K562 (cell line): ENCODE data around the gene ANO6. TPM values are rescaled to one million over a fixed set of nuclear protein-coding genes. Genes with fewer than 3 reads are reported as not detected.

Experiments
- ATAC-seq: fragments of 200-7000 bp; cut with Tn5 transposase; 3 replicates; pipeline ENCODE4 v1.9.1; 2020; ENCODE audit warnings: moderate library complexity
- BruUV-seq: library from RNA; stranded (reverse); fragments of 400-500 nt; replicated peaks from 2 replicates; lab custom pipeline; 2021; lab: Mats Ljungman, UMichigan
- CTCF ChIA-PET: fragments of 300-600 bp; formaldehyde crosslinking; extraction: SDS; loops from one replicate; lab custom pipeline; 2021; ENCODE audit warnings: low intra/inter-chr PET ratio; lab: Yijun Ruan, JAX
- POLR2A ChIA-PET: fragments of 300-600, 350-650 bp; sonication (Branson Sonifier 250); formaldehyde crosslinking; extraction: SDS; loops from one replicate; lab custom pipeline; 2021; ENCODE audit warnings: antibody characterized with exemption, inconsistent platforms; lab: Yijun Ruan, JAX
- DNase-seq, 4 experiments: peaks; one replicate each; pipeline versions ENCODE4 v3.0.0 to v3.0.0-alpha.2; 2011 to 2018; ENCODE audit warnings: low spot score in 3 of 4, mixed read lengths in 3 of 4; ENCODE audit errors: extremely low read depth in 1 of 4
- FAIRE-seq: peaks from 2 replicates; lab custom pipeline; 2011; peaks lifted over from hg19 to GRCh38; lab: Jason Lieb, UNC
- H2AFZ ChIP-seq: 2 replicates; pipeline ENCODE4 v1.6.0; 2011; ENCODE audit warnings: low read depth, low read length, control low read depth, inconsistent platforms
- H3K27ac ChIP-seq: fragments of 200-600 bp; 3 replicates; pipeline ENCODE4 v1.8.0; 2011; ENCODE audit warnings: low read depth, mild to moderate bottlenecking, control low read depth, inconsistent platforms, low read length, moderate library complexity, mixed read lengths; ENCODE audit errors: extremely low read depth
- H3K27me3 ChIP-seq, 2 experiments: fragments of 300-600 bp in 1 of 2; 2 replicates in 1 of 2; 3 replicates in 1 of 2; pipeline versions ENCODE4 v1.6.0 to v1.8.0; 2011; ENCODE audit warnings: inconsistent platforms in 2 of 2, low read length in 2 of 2, mild to moderate bottlenecking in 1 of 2, mixed read lengths in 1 of 2, moderate library complexity in 1 of 2; ENCODE audit not compliant: control insufficient read depth in 2 of 2, insufficient read depth in 2 of 2
- H3K36me3 ChIP-seq: fragments of 300-600 bp; 3 replicates; pipeline ENCODE4 v1.8.0; 2011; ENCODE audit warnings: mild to moderate bottlenecking, low read length, inconsistent platforms; ENCODE audit not compliant: control insufficient read depth, insufficient read depth
- H3K4me1 ChIP-seq, 2 experiments: fragments of 200-600 bp in 1 of 2; replicated peaks in 1 of 2; 2 replicates in 1 of 2; 3 replicates in 1 of 2; pipeline versions ENCODE4 v1.5.1 to v1.8.0; 2011; ENCODE audit warnings: inconsistent platforms in 2 of 2, low read length in 2 of 2, mild to moderate bottlenecking in 1 of 2, mixed read lengths in 1 of 2, moderate library complexity in 1 of 2; ENCODE audit not compliant: control insufficient read depth in 2 of 2, insufficient read depth in 2 of 2
- H3K4me2 ChIP-seq: 2 replicates; pipeline ENCODE4 v1.6.1; 2011; ENCODE audit warnings: low read length, control low read depth, inconsistent platforms, mixed read lengths; ENCODE audit not compliant: insufficient read depth
- H3K4me3 ChIP-seq: fragments of 200-600 bp; sonication (generic), shearing (Covaris generic); 2 replicates; pipeline ENCODE4 v1.5.1; 2016; ENCODE audit warnings: control low read depth, inconsistent platforms
- H3K79me2 ChIP-seq: fragments of 200-600 bp; 3 replicates; pipeline ENCODE4 v1.8.0; 2011; ENCODE audit warnings: low read length, inconsistent platforms; ENCODE audit not compliant: control insufficient read depth, insufficient read depth
- H3K9ac ChIP-seq, 2 experiments: 2 replicates each; pipeline versions ENCODE4 v1.6.0 to v1.6.1; 2011; ENCODE audit warnings: low read depth in 2 of 2, low read length in 2 of 2, control low read depth in 1 of 2, inconsistent platforms in 1 of 2, mild to moderate bottlenecking in 1 of 2, mixed read lengths in 1 of 2; ENCODE audit not compliant: insufficient read depth in 1 of 2
- H3K9me1 ChIP-seq: one replicate; pipeline ENCODE4 v1.6.0; 2011; ENCODE audit warnings: inconsistent platforms, mild to moderate bottlenecking, low read length, moderate library complexity; ENCODE audit not compliant: control insufficient read depth, insufficient read depth
- H3K9me3 ChIP-seq: replicated peaks from 2 replicates; pipeline ENCODE4 v1.5.1; 2011; ENCODE audit warnings: low read depth, low read length, inconsistent platforms; ENCODE audit not compliant: control insufficient read depth, insufficient read depth
- H4K20me1 ChIP-seq: replicated peaks from 2 replicates; pipeline ENCODE4 v1.6.1; 2011; ENCODE audit warnings: low read length, inconsistent platforms, mixed read lengths; ENCODE audit not compliant: control insufficient read depth, insufficient read depth
- JUND ChIP-seq, 2 experiments: IDR thresholded peaks; 2 replicates in 1 of 2; 3 replicates in 1 of 2; pipeline ENCODE4 v1.6.1; 2011; ENCODE audit warnings: borderline replicate concordance in 2 of 2, low read depth in 2 of 2, low read length in 2 of 2, improper control_type of control experiment in 1 of 2, missing biosample characterization in 1 of 2, missing genetic modification characterization in 1 of 2, missing genetic modification reagents in 1 of 2
- MEIS2 ChIP-seq: fragments of 450-650 bp; IDR thresholded peaks from 2 replicates; pipeline ENCODE4 v1.6.1; 2014; ENCODE audit warnings: mild to moderate bottlenecking; ENCODE audit not compliant: partially characterized antibody
- SPI1 ChIP-seq: IDR thresholded peaks from 2 replicates; pipeline ENCODE4 v1.6.1; 2011; ENCODE audit warnings: low read depth, low read length, control low read depth, borderline replicate concordance
- ZBTB8A ChIP-seq: fragments of 450-650 bp; IDR thresholded peaks from 2 replicates; pipeline ENCODE4 v1.6.1; 2018; ENCODE audit warnings: mild to moderate bottlenecking, moderate library complexity; ENCODE audit not compliant: partially characterized antibody
- WGBS: fragments of 100-300 bp; shearing (Covaris generic); methylation state at CpG from one replicate; pipeline ENCODE4 v1.1.6; 2016; ENCODE audit warnings: low coverage, mixed read lengths; ENCODE audit not compliant: insufficient coverage; ENCODE audit errors: missing lambda C conversion rate; 5-methylcytosine and 5-hydroxymethylcytosine counted together
- in situ Hi-C: fragments of 300-500 bp; cut with MboI; formaldehyde crosslinking; loops from 4 replicates; pipeline ENCODE4 v1.15.0; 2018; ENCODE audit warnings: inconsistent platforms, mixed read lengths
- intact Hi-C: fragments of 100-400 bp; cut with micrococcal nuclease; formaldehyde crosslinking; loops from 2 replicates; pipeline ENCODE4 v1.14.2; 2022
- polyA plus RNA-seq, 8 experiments: library from polyadenylated mRNA; depleted of rRNA in 4 of 8; stranded (reverse) in 5 of 8; unstranded in 3 of 8; fragments of >200 nt; fragmentation: Nextera tagmentation in 2 of 8; fragmentation: Illumina TruSeq in 1 of 8; extraction: Ambion mirVana in 2 of 8; extraction: Trizol in 1 of 8; gene quantifications; 2 replicates each; pipeline versions ENCODE4 v1.2.1 to v1.2.3, GENCODE V29; 2011 to 2014; ENCODE audit warnings: inconsistent platforms in 1 of 8, missing spikeins in 1 of 8
- total RNA-seq, 7 experiments: library from RNA; depleted of rRNA in 6 of 7; stranded (reverse); fragments of >200 nt in 6 of 7; fragmentation: Illumina TruSeq in 2 of 7; extraction: Trizol in 2 of 7; gene quantifications; 2 replicates each; pipeline versions ENCODE4 v1.2.1 to v1.2.3, GENCODE V29; 2011 to 2021; ENCODE audit warnings: low replicate concordance in 1 of 7
- TF ChIP-seq, protein P1 (sequence below), 2 experiments: IDR thresholded peaks in 1 of 2; conservative IDR thresholded peaks in 1 of 2; 2 replicates each; pipeline ENCODE4 v1.6.1; 2016; ENCODE audit warnings: low read depth in 2 of 2, mild to moderate bottlenecking in 1 of 2, missing compliant biosample characterization in 1 of 2, missing genetic modification characterization in 1 of 2, moderate library complexity in 1 of 2

ANO6 gene
- total and polyA plus RNA-seq, 9 of the 15 experiments (the other 6 are each of a cell fraction or from before 2014, with no cell fraction given): 3.5 to 24.7 (median 20.3) TPM

DNA sequence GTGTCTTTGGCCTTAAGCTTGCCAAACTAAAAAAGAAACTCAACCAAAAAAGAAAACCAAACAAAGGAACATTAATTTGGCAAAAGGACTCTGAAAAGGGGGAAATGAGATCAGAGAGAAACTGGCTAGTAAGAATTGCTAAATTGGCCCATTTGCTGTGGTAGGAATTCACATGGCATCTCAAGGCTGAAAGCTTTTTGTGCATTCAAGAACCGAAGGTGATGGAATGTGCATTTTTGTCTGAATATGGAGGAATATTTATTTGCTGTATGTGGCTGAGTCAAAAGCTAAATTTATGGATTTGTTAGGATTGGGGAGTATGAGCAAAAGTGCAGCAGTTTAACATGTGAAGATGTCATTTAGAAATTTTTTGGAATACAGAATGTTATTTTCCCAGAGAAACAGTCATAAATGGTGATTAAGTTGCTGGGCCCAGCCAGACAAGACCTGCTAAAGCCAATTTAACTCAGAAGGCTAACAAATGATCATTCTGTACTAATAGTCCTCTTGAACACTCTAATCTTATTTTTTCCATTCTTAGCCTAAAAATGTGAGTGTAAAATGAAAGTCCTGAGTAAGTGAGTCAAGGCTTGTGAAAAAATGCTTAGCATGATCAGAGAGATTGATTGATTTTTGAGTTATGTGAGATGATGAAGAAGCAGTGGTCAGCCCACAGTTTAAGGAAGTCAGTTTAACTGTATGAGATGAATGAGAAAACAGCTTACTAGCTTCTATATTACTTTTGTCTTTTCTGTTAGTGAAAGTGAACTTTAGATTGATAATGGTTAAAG is 94.1 kb downstream of the ANO6 start:
- Histone ChIP-seq H3K4me3 (no peak overlapping the region), H3K79me2 (no peaks in the 10 kb centered on the region), H3K9me1 (no peaks in the 10 kb centered on the region), H4K20me1 (no peaks in the 10 kb centered on the region), H3K27me3 (no peaks in the 10 kb centered on the region), H3K9ac (no peak overlapping the region), H3K4me2 (no peak overlapping the region), H3K9me3 (no peaks in the 10 kb centered on the region), H2AFZ (no peak overlapping the region), H3K4me1 (peaks cover 3 to 5% of the 10 kb centered on the region in 2 experiments; a peak in 3 of 5 replicates), H3K36me3 (peaks cover 5% of the 10 kb centered on the region; the same call in 2 of the 3 replicates), H3K27ac (no peak overlapping the region)
- FAIRE-seq: no peak
- TF ChIP-seq, protein P1, sequence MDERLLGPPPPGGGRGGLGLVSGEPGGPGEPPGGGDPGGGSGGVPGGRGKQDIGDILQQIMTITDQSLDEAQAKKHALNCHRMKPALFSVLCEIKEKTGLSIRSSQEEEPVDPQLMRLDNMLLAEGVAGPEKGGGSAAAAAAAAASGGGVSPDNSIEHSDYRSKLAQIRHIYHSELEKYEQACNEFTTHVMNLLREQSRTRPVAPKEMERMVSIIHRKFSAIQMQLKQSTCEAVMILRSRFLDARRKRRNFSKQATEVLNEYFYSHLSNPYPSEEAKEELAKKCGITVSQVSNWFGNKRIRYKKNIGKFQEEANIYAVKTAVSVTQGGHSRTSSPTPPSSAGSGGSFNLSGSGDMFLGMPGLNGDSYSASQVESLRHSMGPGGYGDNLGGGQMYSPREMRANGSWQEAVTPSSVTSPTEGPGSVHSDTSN (CRISPR knock-in tag; IDR thresholded peaks at IDR 0.05; ENCODE audit: low read depth): no peak
- TF ChIP-seq, protein P1 (tag; conservative IDR thresholded peaks at IDR 0.05; ENCODE audit: low read depth): peak; percentile 33
- TF ChIP-seq JUND (IDR thresholded peaks at IDR 0.05; ENCODE audit: borderline replicate concordance, low read depth, low read length) (no peak), JUND (tag; IDR thresholded peaks at IDR 0.05; ENCODE audit: borderline replicate concordance, low read depth, low read length) (no peak), SPI1 (0 out of 2 replicates have a peak, but pooled peaks have one; percentile 11), MEIS2 (peak; percentile 26), ZBTB8A (no peak)
- no peak for ATAC-seq
- CTCF ChIA-PET: no interaction called here
- intact Hi-C loops: no loop called here
- no TSS peak for BruUV-seq
- DNase-seq: no peak
- in situ Hi-C loops: no loop called here
- WGBS: 88% methylated on average over 1 of the region's 1 CpG
- POLR2A ChIA-PET: interaction anchor here (0.6 to 0.7 kb wide), 2 partner anchors 11 to 62 kb away, joined by 3 read pairs; no protein-coding TSS in a partner anchor
